H1 (cell line): ENCODE data around the gene WWC1.

Source experiments
- CTCF ChIP-seq, 3 experiments: IDR thresholded peaks; 1 replicate in 2 of 3; 2 replicates in 1 of 3; pipeline versions ENCODE4 v1.5.1 to v1.6.1; 2011; ENCODE audit warnings: low read length in 3 of 3, mild to moderate bottlenecking in 3 of 3, inconsistent platforms in 2 of 3, low read depth in 1 of 3, moderate library complexity in 1 of 3; ENCODE audit not compliant: insufficient read depth in 1 of 3; ENCODE audit errors: control extremely low read depth in 1 of 3
- EZH2 ChIP-seq: fragments of 200-600 bp; sonication (generic); IDR thresholded peaks from 2 replicates; pipeline ENCODE4 v1.7.1; 2012; ENCODE audit warnings: low read depth, mild to moderate bottlenecking, moderate library complexity, low read length, inconsistent platforms; ENCODE audit not compliant: severe bottlenecking
- JUN ChIP-seq: IDR thresholded peaks from 2 replicates; pipeline ENCODE4 v1.6.1; 2011; ENCODE audit warnings: low read depth, mild to moderate bottlenecking, improper control_type of control experiment, low read length
- MAX ChIP-seq: IDR thresholded peaks from 2 replicates; pipeline ENCODE4 v1.6.1; 2012; ENCODE audit warnings: inconsistent platforms
- PHF8 ChIP-seq: fragments of 200-600 bp; sonication (generic); conservative IDR thresholded peaks from 2 replicates; pipeline ENCODE4 v1.7.1; 2012; ENCODE audit warnings: low read depth, mild to moderate bottlenecking, inconsistent platforms, low read length, moderate library complexity
- RFX5 ChIP-seq: IDR thresholded peaks from 2 replicates; pipeline ENCODE4 v1.6.1; 2011; ENCODE audit warnings: low read depth, low read length, improper control_type of control experiment, borderline replicate concordance

GRCh38 chr5:168295574-168296201 lies 4.2 kb downstream of the WWC1 start:
- peak; percentile 57 to 79 (median 65) for TF ChIP-seq CTCF (IDR thresholded peaks at IDR 0.05; ENCODE audit: control extremely low read depth in 1 of 3, insufficient read depth in 1 of 3, low read depth in 1 of 3, low read length in 3 of 3)
- no peak for TF ChIP-seq EZH2
- TF ChIP-seq MAX, result no peak
- no peak for TF ChIP-seq JUN
- TF ChIP-seq RFX5, result no peak
- no peak for TF ChIP-seq PHF8
